IgD-negative memory B cell (primary cell): Measurements from ENCODE around the gene KIF4A. TPM values are rescaled to one million over a fixed set of nuclear protein-coding genes. Genes with fewer than 3 reads are reported as not detected.
"Not testable (repeated sequence)": the region's sequence is repeated elsewhere in the genome, so short reads cannot be mapped to it uniquely, and the experiment has no call there.

Source experiments
- H3K27ac Mint-ChIP-seq, 3 donors: one replicate each; pipeline ENCODE4 v1.8.0; 2020 to 2022; ENCODE audit warnings: mild to moderate bottlenecking in 3 of 3, mixed read lengths in 3 of 3, moderate library complexity in 1 of 3
- H3K27me3 Mint-ChIP-seq: one replicate; pipeline ENCODE4 v1.8.0; 2021; ENCODE audit warnings: mixed read lengths
- H3K36me3 Mint-ChIP-seq: one replicate; pipeline ENCODE4 v1.8.0; 2020; ENCODE audit warnings: mild to moderate bottlenecking, mixed read lengths
- H3K4me1 Mint-ChIP-seq, 3 donors: one replicate each; pipeline ENCODE4 v1.8.0; 2020 to 2022; ENCODE audit warnings: mixed read lengths in 3 of 3, mild to moderate bottlenecking in 1 of 3
- H3K4me3 Mint-ChIP-seq, 4 donors: one replicate each; pipeline ENCODE4 v1.8.0; 2020 to 2022; ENCODE audit warnings: mild to moderate bottlenecking in 4 of 4, mixed read lengths in 4 of 4, moderate library complexity in 3 of 4
- H3K9me3 Mint-ChIP-seq, 3 donors: one replicate each; pipeline ENCODE4 v1.8.0; 2020 to 2021; ENCODE audit warnings: mixed read lengths in 3 of 3, mild to moderate bottlenecking in 1 of 3
- polyA plus RNA-seq: library from polyadenylated mRNA; unstranded; fragments of 300-500 nt; fragmentation: Illumina TruSeq; gene quantifications from one replicate; pipeline ENCODE4 v1.2.3, GENCODE V29; 2021

Gene KIF4A
- polyA plus RNA-seq, 1 donor from 2014 or later: not detected

DNA sequence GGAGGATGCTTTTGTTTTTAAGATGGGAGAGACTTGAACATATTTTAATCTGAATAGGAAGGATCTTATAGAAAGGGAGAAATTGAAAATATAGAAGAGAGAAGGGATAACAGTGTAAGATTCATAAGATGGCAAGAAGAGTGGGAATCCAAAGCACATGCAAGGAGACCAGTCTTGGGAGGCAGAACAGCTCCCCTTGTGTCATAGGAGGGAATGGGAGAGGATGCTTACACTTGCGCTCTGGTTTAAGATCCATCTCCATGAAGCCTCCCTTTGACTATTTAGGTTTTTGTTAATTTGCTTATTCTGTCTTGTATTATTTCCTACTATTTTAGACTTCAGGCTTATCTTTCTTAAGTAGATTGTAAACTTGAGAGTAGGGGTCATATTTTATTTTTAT, 42.7 kb downstream of the KIF4A start:
- Mint-ChIP-seq H3K4me3 (no peak overlapping the region), H3K27ac (no peak overlapping the region), H3K27me3 (peaks cover 2% of the 10 kb centered on the region), H3K9me3 (peaks cover 0 to 3% (median 0%) of the 10 kb centered on the region in 3 donors), H3K4me1 (peaks cover 0 to 3% (median 2%) of the 10 kb centered on the region in 3 donors), H3K36me3 (no peaks in the 10 kb centered on the region)

DNA sequence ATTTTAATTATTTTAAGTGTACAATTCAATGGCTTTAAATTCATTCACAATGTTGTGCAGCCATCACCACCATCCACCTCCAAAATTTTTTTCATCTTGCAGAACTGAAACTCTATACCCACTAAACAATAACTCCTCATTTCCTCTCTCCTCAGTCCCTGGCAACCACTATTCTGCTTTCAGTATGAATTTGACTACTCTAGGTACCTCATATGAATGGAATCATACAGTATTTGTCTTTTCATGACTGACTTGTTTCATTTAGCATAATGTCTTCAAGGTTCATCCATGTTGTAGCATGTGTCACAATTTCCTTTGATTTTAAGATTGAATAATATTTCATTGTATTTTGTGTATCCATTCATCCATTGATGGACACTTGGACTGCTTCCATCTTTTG, 46.9 kb downstream of the KIF4A start:
- H3K4me1 Mint-ChIP-seq: peaks cover 0 to 3% (median 2%) of the 10 kb centered on the region in 3 donors
- no peak overlapping the region for H3K27ac Mint-ChIP-seq
- H3K27me3 Mint-ChIP-seq: peaks cover 3% of the 10 kb centered on the region
- no peak overlapping the region for H3K4me3 Mint-ChIP-seq
- H3K36me3 Mint-ChIP-seq: no peaks in the 10 kb centered on the region
- H3K9me3 Mint-ChIP-seq: no peaks in the 10 kb centered on the region

DNA sequence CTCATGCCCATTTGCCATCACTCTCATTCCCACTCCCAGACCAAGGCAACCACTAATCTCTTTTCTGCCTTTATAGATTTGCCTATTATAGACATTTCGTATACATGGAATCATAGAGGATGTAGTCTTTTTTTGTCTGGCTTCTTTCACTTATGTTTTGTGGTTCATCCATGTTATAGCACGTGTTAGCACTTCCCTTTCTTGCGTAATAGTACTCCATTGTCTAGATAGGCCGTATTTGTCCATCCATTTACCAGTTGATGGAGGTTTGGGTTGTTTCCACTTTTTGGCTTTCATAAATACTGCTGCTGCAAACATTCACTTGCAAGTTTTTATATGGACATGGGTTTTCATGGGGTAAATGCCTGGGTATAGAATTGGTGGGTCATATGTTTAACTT, 48.4 kb downstream of the KIF4A start:
- Mint-ChIP-seq H3K27ac (no peak overlapping the region), H3K36me3 (no peaks in the 10 kb centered on the region), H3K27me3 (peaks cover 1% of the 10 kb centered on the region), H3K4me1 (peaks cover 0 to 3% (median 2%) of the 10 kb centered on the region in 3 donors), H3K4me3 (no peak overlapping the region), H3K9me3 (no peaks in the 10 kb centered on the region)

DNA sequence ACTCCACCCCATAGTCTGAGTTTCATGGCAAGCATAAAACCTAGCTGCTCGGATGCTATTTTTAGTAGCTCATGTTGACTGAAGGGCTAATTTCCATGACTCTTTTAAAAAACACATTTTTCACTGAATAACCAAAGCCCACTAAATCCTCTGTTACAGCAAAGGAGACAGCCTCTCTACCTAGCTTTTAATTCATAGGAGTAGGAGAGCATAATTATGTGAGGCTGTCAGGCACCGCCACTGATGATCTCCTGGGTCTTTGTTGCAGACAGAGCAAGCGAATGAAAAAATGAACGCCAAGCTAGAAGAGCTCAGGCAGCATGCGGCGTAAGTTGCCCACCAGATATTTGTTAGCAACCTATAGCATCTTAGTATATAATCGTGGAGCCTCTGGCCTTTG, 53.5 kb downstream of the KIF4A start:
- Mint-ChIP-seq H3K27ac (no peak overlapping the region), H3K36me3 (no peaks in the 10 kb centered on the region), H3K4me1 (no peaks in the 10 kb centered on the region), H3K4me3 (no peak overlapping the region), H3K9me3 (no peaks in the 10 kb centered on the region), H3K27me3 (peaks cover 3% of the 10 kb centered on the region)

DNA sequence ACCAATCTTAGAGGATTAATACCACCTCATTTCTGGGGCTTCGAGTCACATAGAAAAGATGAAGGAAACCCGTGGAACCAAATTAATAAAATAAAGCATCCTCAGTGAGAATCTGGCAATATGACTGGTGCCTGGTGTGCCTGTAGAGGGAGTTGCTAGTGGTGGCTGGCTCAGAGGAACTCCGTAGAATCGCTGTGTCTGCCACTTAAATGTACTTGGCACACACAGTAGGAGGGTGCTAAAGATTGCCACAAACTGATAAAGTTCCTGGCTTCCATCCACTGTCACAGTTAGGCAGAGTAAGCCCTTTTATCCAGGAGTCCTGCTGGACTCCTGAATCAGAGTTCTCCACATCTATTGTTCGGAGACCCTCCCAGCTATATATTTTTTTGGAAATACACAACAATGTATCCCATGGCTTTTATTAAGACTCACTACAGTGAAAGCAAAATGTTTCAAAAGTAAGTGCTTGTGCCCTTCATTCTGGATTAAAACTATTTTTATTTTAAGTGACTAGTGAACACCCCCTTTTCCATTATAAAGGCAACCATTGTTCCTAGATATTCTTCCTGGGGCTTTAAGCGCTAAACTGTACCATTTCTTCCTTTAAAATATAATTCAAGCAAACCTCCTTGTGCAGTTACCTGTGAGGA, 56.6 kb downstream of the KIF4A start:
- Mint-ChIP-seq H3K9me3 (no peaks in the 10 kb centered on the region), H3K27ac (no peak overlapping the region)

DNA sequence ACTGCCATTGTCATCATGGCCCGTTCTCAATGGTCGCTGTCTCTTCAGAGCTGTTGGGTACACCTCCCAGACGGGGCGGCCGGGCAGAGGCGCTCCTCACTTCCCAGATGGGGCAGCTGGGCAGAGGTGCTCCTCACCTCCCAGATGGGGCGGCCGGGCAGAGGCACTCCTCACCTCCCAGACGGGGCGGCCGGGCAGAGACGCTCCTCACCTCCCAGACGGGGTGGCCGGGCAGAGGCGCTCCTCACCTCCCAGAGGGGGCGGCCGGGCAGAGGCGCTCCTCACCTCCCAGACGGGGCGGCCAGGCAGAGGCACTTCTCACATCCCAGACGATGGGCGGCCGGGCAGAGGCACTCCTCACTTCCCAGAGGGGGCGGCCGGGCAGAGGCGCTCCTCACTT, 58.9 kb downstream of the KIF4A start:
- H3K4me1 Mint-ChIP-seq, H3K27ac Mint-ChIP-seq, H3K9me3 Mint-ChIP-seq, H3K27me3 Mint-ChIP-seq, H3K36me3 Mint-ChIP-seq, H3K4me3 Mint-ChIP-seq: not testable (repeated sequence)

More for the DNA sequence above, 56.6 kb downstream of the KIF4A start:
- Mint-ChIP-seq H3K4me1 (no peaks in the 10 kb centered on the region), H3K36me3 (no peaks in the 10 kb centered on the region), H3K4me3 (no peak overlapping the region), H3K27me3 (peaks cover 2% of the 10 kb centered on the region)

DNA sequence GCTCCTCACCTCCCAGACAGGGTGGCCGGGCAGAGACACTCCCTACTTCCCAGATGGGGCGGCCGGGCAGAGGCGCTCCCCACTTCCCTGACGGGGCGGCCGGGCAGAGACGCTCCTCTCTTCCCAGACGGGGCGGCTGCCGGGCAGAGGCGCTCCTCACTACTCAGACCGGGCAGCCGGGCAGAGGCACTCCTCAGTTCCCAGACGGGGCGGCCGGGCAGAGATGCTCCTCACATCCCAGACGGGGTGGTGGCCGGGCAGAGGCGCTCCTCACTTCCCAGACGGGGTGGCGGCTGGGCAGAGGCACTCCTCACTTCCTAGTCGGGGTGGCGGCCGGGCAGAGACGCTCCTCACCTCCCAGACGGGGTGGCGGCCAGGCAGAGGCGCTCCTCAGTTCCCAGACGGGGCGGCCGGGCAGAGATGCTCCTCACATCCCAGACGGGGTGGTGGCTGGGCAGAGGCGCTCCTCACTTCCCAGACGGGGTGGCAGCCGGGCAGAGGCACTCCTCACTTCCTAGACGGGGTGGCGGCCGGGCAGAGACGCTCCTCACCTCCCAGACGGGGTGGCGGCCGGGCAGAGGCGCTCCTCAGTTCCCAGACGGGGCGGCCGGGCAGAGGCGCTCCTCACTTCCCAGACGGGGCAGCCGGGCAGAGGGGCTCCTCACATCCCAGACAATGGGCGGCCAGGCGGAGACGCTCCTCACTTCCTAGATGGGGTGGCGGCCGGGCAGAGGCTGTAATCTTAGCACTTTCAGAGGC, 59.6 kb downstream of the KIF4A start:
- H3K36me3 Mint-ChIP-seq, H3K4me1 Mint-ChIP-seq, H3K27me3 Mint-ChIP-seq, H3K4me3 Mint-ChIP-seq, H3K27ac Mint-ChIP-seq, H3K9me3 Mint-ChIP-seq: not testable (repeated sequence)

DNA sequence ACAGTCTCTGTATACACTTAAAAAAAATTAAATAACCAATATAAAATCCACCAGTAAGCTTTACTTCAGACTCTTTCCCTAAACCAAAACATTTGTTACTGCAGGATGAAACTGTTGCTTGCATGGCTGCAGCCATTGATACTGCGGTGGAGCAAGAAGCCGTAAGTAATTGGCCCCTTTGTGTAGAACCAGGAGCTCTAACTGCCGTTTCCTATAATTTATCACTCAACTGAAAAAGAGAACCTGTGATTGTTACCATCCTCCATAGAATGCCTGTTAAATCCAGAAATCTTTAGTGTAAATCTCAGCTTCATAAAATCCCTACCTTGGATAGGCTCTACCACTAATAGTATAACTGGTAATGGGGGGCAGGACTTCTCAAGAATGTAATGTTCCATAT, 62.6 kb downstream of the KIF4A start:
- H3K9me3 Mint-ChIP-seq: no peaks in the 10 kb centered on the region
- H3K36me3 Mint-ChIP-seq: no peaks in the 10 kb centered on the region
- H3K27ac Mint-ChIP-seq: no peak overlapping the region
- peak overlapping the region in 1 of 4 donors; percentile 27 for H3K4me3 Mint-ChIP-seq
- no peaks in the 10 kb centered on the region for H3K4me1 Mint-ChIP-seq
- no peaks in the 10 kb centered on the region for H3K27me3 Mint-ChIP-seq

DNA sequence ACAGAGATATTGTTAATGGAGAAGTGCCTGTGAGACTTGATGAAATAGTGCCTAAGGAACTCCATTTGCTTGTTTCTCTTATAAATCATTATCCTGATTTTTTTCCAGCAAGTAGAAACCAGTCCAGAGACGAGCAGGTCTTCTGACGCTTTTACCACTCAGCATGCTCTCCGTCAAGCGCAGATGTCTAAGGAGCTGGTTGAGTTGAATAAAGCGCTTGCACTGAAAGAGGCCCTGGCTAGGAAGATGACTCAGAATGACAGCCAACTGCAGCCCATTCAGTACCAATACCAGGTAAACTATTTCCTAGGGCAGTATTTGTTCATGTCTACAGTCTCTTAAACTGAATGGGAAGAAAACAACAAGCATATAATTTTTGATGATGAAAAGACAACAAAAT, 63.6 kb downstream of the KIF4A start:
- Mint-ChIP-seq H3K27me3 (no peaks in the 10 kb centered on the region), H3K9me3 (no peaks in the 10 kb centered on the region), H3K36me3 (no peaks in the 10 kb centered on the region), H3K4me3 (no peak overlapping the region), H3K4me1 (no peaks in the 10 kb centered on the region), H3K27ac (no peak overlapping the region)

DNA sequence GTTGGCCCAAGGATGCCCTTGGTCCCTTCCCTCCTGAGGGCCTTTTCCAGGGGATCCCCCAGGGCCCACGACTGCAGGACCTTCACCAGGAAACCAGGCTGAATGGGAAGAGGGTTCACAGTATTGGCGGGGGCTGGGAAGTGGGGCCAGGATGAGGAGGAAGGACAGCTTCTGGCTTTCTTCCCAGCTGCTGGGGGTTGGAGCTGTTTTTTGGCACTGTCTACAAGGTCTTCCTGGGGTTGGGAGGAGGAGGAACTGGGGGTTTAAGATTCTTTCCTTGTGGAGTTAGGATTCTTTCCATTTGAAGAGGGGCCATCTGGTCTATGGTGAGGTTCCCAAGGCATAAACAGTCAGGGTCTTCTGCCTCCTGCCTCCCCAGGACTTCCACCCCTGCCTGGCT, 64.8 kb downstream of the KIF4A start:
- H3K4me1 Mint-ChIP-seq: peaks cover 0 to 1% (median 0%) of the 10 kb centered on the region in 3 donors
- no peaks in the 10 kb centered on the region for H3K9me3 Mint-ChIP-seq
- H3K4me3 Mint-ChIP-seq: no peak overlapping the region
- no peaks in the 10 kb centered on the region for H3K36me3 Mint-ChIP-seq
- no peak overlapping the region for H3K27ac Mint-ChIP-seq
- no peaks in the 10 kb centered on the region for H3K27me3 Mint-ChIP-seq

DNA sequence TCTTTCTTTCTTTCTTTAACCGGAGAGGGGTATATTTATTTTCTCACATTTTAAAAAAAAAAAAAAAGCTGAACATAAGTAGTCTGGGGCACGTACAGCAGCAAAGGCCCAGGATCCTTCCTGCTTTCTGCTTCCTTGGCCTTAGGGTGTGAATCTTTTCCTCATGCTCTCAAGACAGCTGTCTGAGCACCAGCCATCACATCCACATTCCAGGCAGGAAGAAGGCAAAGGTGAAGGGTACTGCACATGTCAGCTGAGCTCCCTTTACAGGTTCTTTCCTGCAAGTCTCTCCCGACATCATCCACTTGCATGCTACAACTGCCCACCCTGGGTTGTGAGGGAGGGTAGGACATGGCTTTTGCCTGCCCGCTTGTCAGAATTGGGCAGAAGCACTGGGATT, 69.6 kb downstream of the KIF4A start:
- peaks cover 0 to 1% (median 0%) of the 10 kb centered on the region in 3 donors for H3K4me1 Mint-ChIP-seq

DNA sequence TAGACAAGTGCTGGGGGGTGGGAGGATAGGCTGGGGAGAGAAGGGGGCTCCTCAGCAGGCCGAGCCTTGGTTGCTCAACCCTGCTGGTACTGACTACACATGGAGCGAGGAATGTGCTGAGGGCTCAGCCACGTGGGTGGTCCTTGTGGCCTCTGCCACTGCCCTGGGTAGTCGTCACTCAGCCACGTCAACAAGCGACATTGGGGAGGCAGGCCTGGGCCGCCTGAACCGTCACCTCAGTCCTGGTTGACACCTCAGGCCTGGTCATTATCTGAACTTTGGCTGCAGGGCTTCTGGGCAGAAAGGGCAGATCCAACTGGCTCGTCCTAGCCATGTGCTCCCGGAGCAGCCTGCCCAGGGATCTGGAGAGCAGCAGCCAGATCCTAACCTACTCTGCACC, 70.5 kb downstream of the KIF4A start:
- Mint-ChIP-seq H3K27ac (no peak overlapping the region), H3K4me1 (peaks cover 0 to 1% (median 0%) of the 10 kb centered on the region in 3 donors), H3K36me3 (no peaks in the 10 kb centered on the region), H3K9me3 (peaks cover 0 to 2% (median 0%) of the 10 kb centered on the region in 3 donors), H3K4me3 (no peak overlapping the region), H3K27me3 (no peaks in the 10 kb centered on the region)

More for the DNA sequence above, 69.6 kb downstream of the KIF4A start:
- Mint-ChIP-seq H3K9me3 (peaks cover 0 to under 1% (median 0%) of the 10 kb centered on the region in 3 donors), H3K27ac (no peak overlapping the region), H3K4me3 (no peak overlapping the region), H3K27me3 (no peaks in the 10 kb centered on the region), H3K36me3 (no peaks in the 10 kb centered on the region)

DNA sequence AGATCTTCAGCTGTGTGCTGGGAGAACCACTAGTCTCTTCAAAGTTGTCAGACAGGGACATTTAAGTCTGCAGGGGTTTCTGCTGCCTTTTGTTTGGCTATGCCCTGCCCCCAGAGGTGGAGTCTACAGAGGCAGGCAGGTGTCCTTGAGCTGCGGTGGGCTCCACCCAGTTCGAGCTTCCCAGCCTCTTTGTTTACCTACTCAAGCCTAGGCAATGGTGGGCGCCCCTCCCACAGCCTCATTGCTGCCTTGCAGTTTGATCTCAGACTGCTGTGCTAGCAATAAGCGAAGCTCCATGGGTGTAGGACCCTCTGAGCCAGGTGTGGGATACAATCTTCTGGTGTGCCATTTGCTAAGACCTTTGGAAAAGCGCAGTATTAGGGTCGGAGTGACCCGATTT, 78.8 kb downstream of the KIF4A start:
- not testable (repeated sequence) for H3K27ac Mint-ChIP-seq, H3K36me3 Mint-ChIP-seq, H3K4me3 Mint-ChIP-seq, H3K9me3 Mint-ChIP-seq, H3K4me1 Mint-ChIP-seq, H3K27me3 Mint-ChIP-seq

DNA sequence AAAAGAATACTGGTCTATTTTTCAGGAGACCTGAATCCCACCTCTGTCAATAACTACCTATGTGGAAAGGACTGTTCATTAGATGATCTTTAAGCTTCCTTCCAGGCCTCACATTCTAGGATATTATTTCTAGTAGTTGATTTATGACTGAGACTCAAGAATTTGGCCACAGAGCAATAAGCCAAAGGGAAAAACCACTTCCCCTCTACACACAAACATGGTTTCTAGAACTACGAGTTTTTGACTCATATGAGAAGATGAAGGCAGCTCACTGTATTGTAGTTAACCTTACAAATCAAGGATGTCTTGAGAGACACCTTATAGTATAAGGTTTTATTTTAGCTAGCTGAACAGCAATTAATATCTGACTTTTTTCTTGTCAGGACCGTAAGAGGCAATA, 96.3 kb downstream of the KIF4A start:
- H3K27me3 Mint-ChIP-seq: no peaks in the 10 kb centered on the region
- no peaks in the 10 kb centered on the region for H3K4me1 Mint-ChIP-seq
- no peak overlapping the region for H3K4me3 Mint-ChIP-seq
- no peaks in the 10 kb centered on the region for H3K36me3 Mint-ChIP-seq
- peaks cover 0 to 8% (median 0%) of the 10 kb centered on the region in 3 donors for H3K9me3 Mint-ChIP-seq
- no peak overlapping the region for H3K27ac Mint-ChIP-seq

DNA sequence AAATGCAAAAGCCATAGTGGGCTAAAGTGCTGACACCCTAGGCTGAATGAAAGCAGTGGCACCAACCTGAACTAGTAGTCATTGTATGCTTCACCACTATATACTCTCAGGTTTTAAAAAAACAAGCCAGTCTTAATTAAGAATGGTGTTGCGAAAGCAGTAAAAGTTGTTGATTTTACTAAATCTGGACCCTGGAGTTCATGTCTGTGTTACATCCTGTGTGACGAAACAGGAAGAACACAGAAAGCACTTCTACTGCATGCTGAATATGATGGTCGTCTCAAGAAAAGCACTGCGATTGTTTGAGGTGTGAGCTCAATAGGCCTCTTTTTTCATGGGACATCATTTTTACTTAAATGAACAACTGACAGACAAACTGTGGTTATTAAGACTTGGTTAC, 109.0 kb downstream of the KIF4A start:
- no peaks in the 10 kb centered on the region for H3K9me3 Mint-ChIP-seq
- peaks cover 0 to 2% (median 0%) of the 10 kb centered on the region in 3 donors for H3K4me1 Mint-ChIP-seq
- H3K27me3 Mint-ChIP-seq: peaks cover 4% of the 10 kb centered on the region
- no peaks in the 10 kb centered on the region for H3K36me3 Mint-ChIP-seq
- no peak overlapping the region for H3K4me3 Mint-ChIP-seq
- peak overlapping the region in 1 of 3 donors; percentile 48 for H3K27ac Mint-ChIP-seq

DNA sequence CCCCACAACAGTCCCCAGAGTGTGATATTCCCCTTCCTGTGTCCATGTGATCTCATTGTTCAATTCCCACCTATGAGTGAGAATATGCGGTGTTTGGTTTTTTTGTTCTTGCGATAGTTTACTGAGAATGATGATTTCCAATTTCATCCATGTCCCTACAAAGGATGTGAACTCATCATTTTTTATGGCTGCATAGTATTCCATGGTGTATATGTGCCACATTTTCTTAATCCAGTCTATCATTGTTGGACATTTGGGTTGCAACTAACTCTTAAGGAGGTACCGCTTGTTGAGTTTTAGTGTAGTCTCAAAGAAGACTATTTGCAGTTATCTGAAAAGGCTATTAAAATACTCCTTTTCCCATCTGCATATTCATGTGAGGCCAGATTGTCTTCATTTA, 110.3 kb downstream of the KIF4A start:
- H3K36me3 Mint-ChIP-seq, H3K27me3 Mint-ChIP-seq, H3K9me3 Mint-ChIP-seq, H3K4me3 Mint-ChIP-seq, H3K4me1 Mint-ChIP-seq: not testable (repeated sequence)
- H3K27ac Mint-ChIP-seq: peak overlapping the region in 1 of 3 donors; percentile 7
